AG08396 (cell line): Measurements from ENCODE around the gene HIVEP3.

Experiments used
- DNase-seq: peaks from one replicate; pipeline ENCODE4 v3.0.0; 2012; ENCODE audit warnings: low spot score, mixed read lengths

The HIVEP3 gene

GRCh38 chr1:41631154-41631553 lies 287.6 kb downstream of the HIVEP3 start:
- DNase-seq, result no peak

- DNase-seq, result no peak
Measured at GRCh38 chr1:41629571-41629970, 289.2 kb downstream of the HIVEP3 start.

- DNase-seq, result no peak
Measured at GRCh38 chr1:41629141-41629540, 289.6 kb downstream of the HIVEP3 start.

- DNase-seq, result no peak
Measured at GRCh38 chr1:41627491-41628280, 291.0 kb downstream of the HIVEP3 start.

- DNase-seq, result no peak
Measured at GRCh38 chr1:41626616-41627375, 291.9 kb downstream of the HIVEP3 start.

GRCh38 chr1:41626146-41626545 lies 292.6 kb downstream of the HIVEP3 start:
- DNase-seq, result no peak

- no peak for DNase-seq
Measured at GRCh38 chr1:41623736-41624135, 295.0 kb downstream of the HIVEP3 start.

- no peak for DNase-seq
Measured at GRCh38 chr1:41622859-41623732, 295.6 kb downstream of the HIVEP3 start.

GRCh38 chr1:41622402-41622801 lies 296.3 kb downstream of the HIVEP3 start:
- DNase-seq, result no peak

GRCh38 chr1:41621791-41622190 lies 296.9 kb downstream of the HIVEP3 start:
- DNase-seq, result no peak

- no peak for DNase-seq
Measured at GRCh38 chr1:41621256-41621655, 297.5 kb downstream of the HIVEP3 start.

GRCh38 chr1:41620365-41621169 lies 298.2 kb downstream of the HIVEP3 start:
- no peak for DNase-seq

GRCh38 chr1:41619511-41620364 lies 299.0 kb downstream of the HIVEP3 start:
- DNase-seq, result no peak

- no peak for DNase-seq
Measured at GRCh38 chr1:41618871-41619270, 299.9 kb downstream of the HIVEP3 start.

GRCh38 chr1:41618066-41618825 lies 300.5 kb downstream of the HIVEP3 start:
- DNase-seq, result no peak

GRCh38 chr1:41617336-41617735 lies 301.4 kb downstream of the HIVEP3 start:
- DNase-seq, result no peak

- no peak for DNase-seq
Measured at GRCh38 chr1:41616563-41616962, 302.2 kb downstream of the HIVEP3 start.

- DNase-seq, result no peak
Measured at GRCh38 chr1:41615981-41616380, 302.7 kb downstream of the HIVEP3 start.

- no peak for DNase-seq
Measured at GRCh38 chr1:41615316-41615715, 303.4 kb downstream of the HIVEP3 start.

- no peak for DNase-seq
Measured at GRCh38 chr1:41614818-41615217, 303.9 kb downstream of the HIVEP3 start.
